ENCODE results near the gene KRT33A. TPM values are rescaled to one million over a fixed set of nuclear protein-coding genes. Genes with fewer than 3 reads are reported as not detected.

KRT33A gene
- total RNA-seq, 1 experiment from 2014 or later: not detected

- Histone ChIP-seq H3K4me1 (ENCODE audit: insufficient read depth, low read length) (no peaks in the 10 kb centered on the region), H2BK120ac (ENCODE audit: low read depth, low read length, poor library complexity, severe bottlenecking) (no peak overlapping the region), H3K4me2 (ENCODE audit: insufficient read depth, insufficient read length, low read length) (no peak overlapping the region), H4K8ac (replicated peaks; ENCODE audit: insufficient read length, low read depth, low read length) (no peak overlapping the region), H2BK20ac (ENCODE audit: low read depth, low read length, poor library complexity, severe bottlenecking) (no peak overlapping the region), H2AK5ac (ENCODE audit: insufficient read length, low read length) (no peak overlapping the region), H2AFZ (ENCODE audit: low read length) (no peak overlapping the region), H4K20me1 (ENCODE audit: control insufficient read depth, insufficient read depth, insufficient read length) (no peaks in the 10 kb centered on the region), H3K9ac (ENCODE audit: extremely low read depth, insufficient read length, low read length) (no peak overlapping the region), H3K27me3 (ENCODE audit: insufficient read depth, low read length) (no peaks in the 10 kb centered on the region), H3K23me2 (ENCODE audit: insufficient read length, low read depth, low read length, poor library complexity, severe bottlenecking) (no peaks in the 10 kb centered on the region), H2BK15ac (ENCODE audit: low read depth, low read length) (no peak overlapping the region), H3K4ac (ENCODE audit: low read depth, low read length) (no peak overlapping the region), H3K14ac (ENCODE audit: insufficient read depth, low read length) (no peak overlapping the region), H3K56ac (ENCODE audit: insufficient read length, low read depth, low read length) (no peak overlapping the region), H4K5ac (ENCODE audit: insufficient read length, low read depth, low read length) (no peak overlapping the region), H2BK12ac (ENCODE audit: insufficient read length, low read depth, low read length) (no peak overlapping the region), H3K79me2 (ENCODE audit: insufficient read depth, low read length) (no peaks in the 10 kb centered on the region), H3K27ac (ENCODE audit: insufficient read length, low read depth, low read length) (no peak overlapping the region), H4K91ac (ENCODE audit: insufficient read length, low read depth, low read length) (no peak overlapping the region), H3T11ph (ENCODE audit: low read length) (no peak overlapping the region), H3K23ac (ENCODE audit: insufficient read length, low read depth, low read length) (no peak overlapping the region), H3K18ac (ENCODE audit: insufficient read length, low read depth, low read length) (no peak overlapping the region), H3K79me1 (ENCODE audit: insufficient read depth, low read depth, low read length, poor library complexity, severe bottlenecking) (no peaks in the 10 kb centered on the region), H2BK5ac (ENCODE audit: insufficient read length, low read length) (no peak overlapping the region), H3K9me3 (ENCODE audit: control insufficient read depth, low read depth, low read length) (no peaks in the 10 kb centered on the region)
- Mint-ChIP-seq H3K4me3 (no peak overlapping the region), H3K36me3 (ENCODE audit: insufficient read depth in 1 of 3, low read depth in 3 of 3) (no peaks in the 10 kb centered on the region), H3K27me3 (ENCODE audit: low read depth) (peaks cover 9% of the 10 kb centered on the region), H3K4me1 (peaks cover 0 to 5% of the 10 kb centered on the region in 2 experiments; a peak in 1 of 4 replicates), H3K9me3 (no peaks in the 10 kb centered on the region; a peak in 1 of 5 replicates), H3K27ac (peak overlapping the region in 1 of 3 experiments; percentile 72; a peak in 1 of 7 replicates)
- no peak for TF ChIP-seq CTCF (conservative IDR thresholded peaks at IDR 0.05)
- DNase-seq: no peak
- WGBS (ENCODE audit: extremely low coverage, insufficient read length, low lambda C conversion rate): no CpG with 5 or more reads among the region's 12 CpGs
Observed at GRCh38 chr17:41304091-41304490, 46.5 kb downstream of the KRT33A start.
